ENCODE results near the gene ATG16L2. TPM values are rescaled to one million over a fixed set of nuclear protein-coding genes. Genes with fewer than 3 reads are reported as not detected.
"Not testable (repeated sequence)": the region's sequence is repeated elsewhere in the genome, so short reads cannot be mapped to it uniquely, and the experiment has no call there.

Gene ATG16L2
- total RNA-seq, 2 donors from 2014 or later, result 43.5 to 51.3 TPM

DNA sequence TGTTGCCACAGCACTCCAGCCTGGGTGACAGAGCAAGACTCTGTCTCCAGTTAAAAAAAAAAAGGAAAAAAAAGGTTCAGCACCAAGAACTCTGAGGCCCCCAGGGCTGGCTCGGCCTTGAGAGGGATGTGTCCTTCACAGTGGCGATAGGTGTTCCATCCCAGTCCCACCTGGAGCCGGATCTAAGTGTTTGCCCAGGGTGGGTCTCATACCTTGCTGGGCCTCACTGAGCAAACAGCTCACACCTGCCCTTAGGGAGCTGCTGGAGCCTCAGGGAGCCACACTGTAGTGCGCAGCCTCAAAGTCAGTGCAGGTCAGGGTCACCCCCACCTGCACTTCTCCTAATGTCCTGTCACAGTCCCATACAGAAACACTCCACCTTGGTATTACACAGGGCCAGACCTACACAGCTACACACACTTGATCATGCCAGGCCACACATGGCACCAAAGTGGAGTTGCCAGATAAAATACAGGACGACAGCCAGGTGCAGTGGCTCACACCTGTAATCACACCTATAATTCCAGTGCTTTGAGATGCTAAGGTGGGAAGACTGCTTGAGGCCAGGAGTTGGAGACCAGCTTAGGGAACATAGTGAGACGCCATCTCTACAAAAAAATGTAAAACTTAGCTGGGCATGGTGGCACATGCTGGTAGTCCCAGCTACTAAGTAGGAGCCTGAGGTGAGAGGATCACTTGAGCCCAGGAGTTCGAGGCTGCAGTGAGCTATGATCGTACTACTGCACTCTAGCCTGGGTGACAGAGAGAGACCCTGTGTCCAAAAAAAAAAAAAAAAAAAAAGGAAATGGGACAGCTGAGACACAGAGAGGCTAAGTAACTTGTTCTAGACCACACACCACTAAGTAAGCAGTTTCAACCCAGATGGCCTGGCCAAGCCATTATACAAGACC is 27.7 kb upstream of the ATG16L2 start:
- intact Hi-C loops (cut with DNase I), result no loop called here
- Histone ChIP-seq H3K27ac (peak overlapping the region; percentile 90), H3K36me3 (no peaks in the 10 kb centered on the region), H3K9me3 (no peaks in the 10 kb centered on the region), H3K9ac (ENCODE audit: low read depth in 2 of 2, low read length in 2 of 2) (peak overlapping the region in 1 of 2 donors; percentile 78), H3K4me3 (no peak overlapping the region), H3K27me3 (no peaks in the 10 kb centered on the region), H3K4me1 (peaks cover 23% of the 10 kb centered on the region)
- peak; percentile 92 for DNase-seq
- TF ChIP-seq, protein P1, sequence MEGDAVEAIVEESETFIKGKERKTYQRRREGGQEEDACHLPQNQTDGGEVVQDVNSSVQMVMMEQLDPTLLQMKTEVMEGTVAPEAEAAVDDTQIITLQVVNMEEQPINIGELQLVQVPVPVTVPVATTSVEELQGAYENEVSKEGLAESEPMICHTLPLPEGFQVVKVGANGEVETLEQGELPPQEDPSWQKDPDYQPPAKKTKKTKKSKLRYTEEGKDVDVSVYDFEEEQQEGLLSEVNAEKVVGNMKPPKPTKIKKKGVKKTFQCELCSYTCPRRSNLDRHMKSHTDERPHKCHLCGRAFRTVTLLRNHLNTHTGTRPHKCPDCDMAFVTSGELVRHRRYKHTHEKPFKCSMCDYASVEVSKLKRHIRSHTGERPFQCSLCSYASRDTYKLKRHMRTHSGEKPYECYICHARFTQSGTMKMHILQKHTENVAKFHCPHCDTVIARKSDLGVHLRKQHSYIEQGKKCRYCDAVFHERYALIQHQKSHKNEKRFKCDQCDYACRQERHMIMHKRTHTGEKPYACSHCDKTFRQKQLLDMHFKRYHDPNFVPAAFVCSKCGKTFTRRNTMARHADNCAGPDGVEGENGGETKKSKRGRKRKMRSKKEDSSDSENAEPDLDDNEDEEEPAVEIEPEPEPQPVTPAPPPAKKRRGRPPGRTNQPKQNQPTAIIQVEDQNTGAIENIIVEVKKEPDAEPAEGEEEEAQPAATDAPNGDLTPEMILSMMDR (IDR thresholded peaks at IDR 0.05), result no peak

DNA sequence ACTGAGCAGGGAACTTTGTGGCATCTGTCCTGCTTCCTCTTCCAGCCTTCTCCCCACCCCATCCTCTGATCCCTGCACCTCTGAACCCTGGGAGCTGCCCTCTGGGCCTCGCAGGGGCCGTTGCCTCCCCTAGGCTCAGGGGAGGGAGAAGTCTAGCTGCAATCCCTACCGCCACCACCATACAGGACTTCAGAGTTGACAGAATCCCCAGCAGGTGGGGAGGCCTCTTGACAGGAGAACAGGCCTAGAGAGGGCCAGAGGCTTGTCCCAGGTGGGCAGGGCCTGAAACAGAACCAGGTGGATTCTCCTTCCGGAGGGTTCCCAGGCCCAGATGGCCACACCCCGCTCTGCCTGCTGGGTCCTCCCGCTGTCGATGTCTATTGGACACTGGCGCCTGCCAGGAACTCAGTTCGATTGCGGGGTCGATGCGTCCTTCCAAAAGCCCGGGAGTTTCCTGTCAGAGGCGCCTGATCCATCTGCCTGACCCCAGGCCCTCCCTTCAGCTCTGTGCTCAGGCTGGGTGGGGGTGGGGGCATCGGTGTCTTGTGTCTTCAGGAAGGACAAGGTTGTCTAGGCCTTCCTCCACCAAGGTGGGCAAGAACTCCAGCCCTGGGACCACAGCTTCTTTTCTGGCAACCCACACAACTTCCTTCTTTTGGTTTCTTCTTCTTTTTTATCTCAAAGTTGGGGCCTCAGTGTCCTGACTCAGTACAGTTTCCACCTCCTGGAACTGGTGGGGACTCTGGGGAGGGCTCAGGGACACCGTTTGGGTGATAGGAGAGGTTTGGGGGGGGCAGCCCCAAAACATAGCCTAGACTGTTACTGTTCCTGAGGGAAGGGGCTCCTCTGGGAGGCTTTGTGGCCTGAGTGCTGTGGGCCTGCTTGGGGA is 26.8 kb upstream of the ATG16L2 start:
- TF ChIP-seq, protein P1 (IDR thresholded peaks at IDR 0.05), result no peak
- Histone ChIP-seq H3K4me1 (peaks cover 24% of the 10 kb centered on the region), H3K9me3 (no peaks in the 10 kb centered on the region), H3K36me3 (no peaks in the 10 kb centered on the region), H3K27ac (peak overlapping the region; percentile 90), H3K27me3 (no peaks in the 10 kb centered on the region), H3K4me3 (no peak overlapping the region), H3K9ac (ENCODE audit: low read depth in 2 of 2, low read length in 2 of 2) (peak overlapping the region; percentile 60 to 78)
- DNase-seq, result peak; percentile 89
- intact Hi-C loops (cut with DNase I), result no loop called here

DNA sequence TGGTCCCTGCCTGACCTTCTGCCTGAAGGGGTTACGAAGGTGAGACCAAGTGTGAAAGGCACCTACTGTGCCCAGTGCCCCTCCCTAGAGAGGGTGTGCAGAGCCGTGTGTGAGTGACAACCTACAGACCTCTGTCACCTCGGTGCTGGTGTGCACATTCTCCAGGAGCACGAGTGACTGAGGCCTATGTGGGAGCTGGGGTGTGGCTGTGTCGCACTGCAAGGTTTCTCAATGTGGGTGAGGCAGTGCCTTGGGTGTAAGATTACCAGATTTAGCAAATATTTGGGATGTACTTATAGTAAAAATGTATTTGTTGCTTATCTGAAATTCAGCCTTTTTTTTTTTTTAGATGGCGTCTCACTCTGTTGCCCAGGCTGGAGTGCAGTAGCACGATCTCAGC is 26.0 kb upstream of the ATG16L2 start:
- TF ChIP-seq, protein P1 (IDR thresholded peaks at IDR 0.05), result no peak
- Histone ChIP-seq H3K4me3 (no peak overlapping the region), H3K9ac (ENCODE audit: low read depth in 2 of 2, low read length in 2 of 2) (peak overlapping the region; percentile 60 to 78), H3K27ac (peak overlapping the region; percentile 90), H3K9me3 (no peaks in the 10 kb centered on the region), H3K27me3 (no peaks in the 10 kb centered on the region), H3K36me3 (no peaks in the 10 kb centered on the region), H3K4me1 (peaks cover 28% of the 10 kb centered on the region)
- DNase-seq, result peak; percentile 63
- intact Hi-C loops (cut with DNase I), result no loop called here

DNA sequence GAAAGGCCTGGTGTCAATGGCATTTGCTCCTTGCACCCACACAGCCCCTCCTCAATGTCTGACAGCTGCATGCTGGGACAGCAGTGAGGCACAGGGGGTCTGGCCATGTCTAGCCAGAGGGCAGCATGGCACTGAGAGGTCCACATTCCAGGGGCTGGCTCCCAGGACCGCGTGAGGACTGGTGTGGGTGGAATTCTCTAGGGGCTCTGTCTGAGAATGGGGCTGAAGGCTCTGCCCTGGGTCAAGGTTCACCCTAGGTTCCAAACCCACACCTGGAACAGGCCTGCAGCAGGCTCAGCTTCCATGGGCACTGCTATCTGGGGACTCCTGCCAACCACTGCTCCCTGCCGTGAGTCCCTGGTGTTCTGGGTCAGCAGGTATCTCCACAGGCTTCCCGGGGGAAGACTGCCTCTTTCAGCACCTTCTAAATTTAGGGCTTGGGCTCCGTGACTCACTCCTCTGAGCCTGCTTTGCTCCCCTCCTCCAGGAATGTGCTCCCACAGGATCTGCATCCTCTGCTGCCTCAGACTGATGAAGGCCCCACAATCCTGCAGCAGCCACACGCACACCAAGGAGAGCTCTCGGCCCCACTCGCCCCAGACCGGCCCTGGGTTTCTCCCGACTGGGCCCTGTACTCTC is 24.6 kb upstream of the ATG16L2 start:
- Histone ChIP-seq H3K27ac (no peak overlapping the region), H3K4me3 (no peak overlapping the region), H3K9me3 (no peaks in the 10 kb centered on the region), H3K36me3 (no peaks in the 10 kb centered on the region), H3K4me1 (peaks cover 26% of the 10 kb centered on the region), H3K27me3 (no peaks in the 10 kb centered on the region), H3K9ac (ENCODE audit: low read depth in 2 of 2, low read length in 2 of 2) (peak overlapping the region in 1 of 2 donors; percentile 65)
- TF ChIP-seq, protein P1 (IDR thresholded peaks at IDR 0.05), result no peak
- intact Hi-C loops (cut with DNase I), result no loop called here
- no peak for DNase-seq

DNA sequence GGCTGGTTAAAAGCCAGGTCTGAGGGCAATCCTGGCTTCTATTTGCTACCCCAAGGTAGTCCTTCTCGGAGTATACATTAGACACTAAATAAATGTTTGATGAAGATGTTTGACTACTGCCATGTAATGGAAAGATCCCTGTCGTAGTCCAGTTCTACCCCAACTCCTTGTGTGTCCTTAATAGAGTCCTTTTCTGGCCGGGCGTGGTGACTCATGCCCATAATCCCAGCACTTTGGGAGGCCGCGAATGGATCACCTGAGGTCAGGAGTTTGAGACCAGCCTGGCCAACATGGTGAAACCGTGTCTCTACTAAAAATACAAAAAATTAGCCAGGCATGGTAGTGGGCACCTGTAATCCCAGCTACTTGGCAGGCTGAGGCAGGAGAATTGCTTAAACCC is 23.0 kb upstream of the ATG16L2 start:
- H3K27ac ChIP-seq; DNase-seq; intact Hi-C loops (cut with DNase I); H3K36me3 ChIP-seq; H3K4me3 ChIP-seq; H3K9ac ChIP-seq (ENCODE audit: low read depth in 2 of 2, low read length in 2 of 2); H3K9me3 ChIP-seq; H3K27me3 ChIP-seq: not testable (repeated sequence)
- H3K4me1 ChIP-seq, result peaks cover 19% of the 10 kb centered on the region

All from colonic mucosa (tissue), 4 donors.